NOMO-1 (cell line): ENCODE data around the gene HDAC3.

ENCODE experiments used
- DNase-seq, 2 experiments: peaks; one replicate each; lab custom pipeline; 2025; ENCODE audit not compliant: unreplicated experiment in 2 of 2; lab: John Stamatoyannopoulos, UW

HDAC3 gene

DNA sequence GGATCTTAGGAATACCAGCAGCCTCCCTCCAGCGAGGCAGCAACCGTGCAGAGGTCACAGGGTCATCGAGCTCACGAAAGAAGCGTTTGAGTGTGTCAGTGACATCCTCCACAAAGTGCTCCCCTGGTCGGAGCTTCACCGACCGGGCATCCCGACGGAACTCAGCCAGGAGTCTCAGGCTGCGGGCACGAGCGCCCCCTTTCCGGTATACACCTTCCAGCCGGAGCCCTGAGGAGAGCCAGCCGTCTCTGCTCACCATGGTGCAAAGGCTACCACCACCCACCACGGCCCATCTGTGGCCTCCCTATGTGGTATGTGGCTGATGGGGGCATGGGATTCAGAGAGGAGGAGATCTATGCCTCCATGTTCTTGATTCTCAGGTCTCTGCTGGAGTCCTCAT is 25.4 kb upstream of the HDAC3 start:
- DNase-seq = no peak

DNA sequence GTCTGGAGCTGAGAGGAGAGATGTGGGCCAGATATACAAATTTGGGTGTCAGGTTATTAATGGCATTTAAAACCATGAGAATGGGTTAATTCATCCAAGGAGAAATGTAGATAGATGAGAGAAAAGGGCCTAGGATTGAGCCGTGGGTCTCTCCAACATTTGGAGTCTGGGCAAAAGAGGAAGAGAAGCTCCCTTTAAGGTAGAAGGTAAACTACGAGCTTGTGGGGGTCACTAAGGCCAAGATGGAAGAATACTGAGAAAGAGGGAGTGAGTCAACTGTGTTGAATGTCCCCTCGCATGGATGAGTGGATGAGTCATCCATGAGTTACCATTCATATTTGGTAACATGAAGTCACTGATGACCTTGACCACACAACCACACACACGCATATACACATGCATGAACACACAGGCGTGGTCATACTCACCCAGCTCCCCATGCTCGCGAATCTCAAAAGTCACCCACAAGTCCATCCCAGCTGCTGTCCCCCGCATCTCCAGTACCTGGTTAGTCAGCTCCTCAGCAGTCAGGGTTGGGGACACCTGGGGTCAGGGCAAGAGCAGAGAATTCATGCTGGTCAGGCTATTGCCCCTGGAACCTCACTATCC is 21.4 kb upstream of the HDAC3 start:
- DNase-seq = no peak

GRCh38 chr5:141657404-141657803 is 20.8 kb upstream of the HDAC3 start:
- no peak for DNase-seq

- no peak for DNase-seq
Observed at GRCh38 chr5:141656396-141656795, 19.7 kb upstream of the HDAC3 start.

GRCh38 chr5:141655020-141655419 is 18.4 kb upstream of the HDAC3 start:
- DNase-seq = no peak

GRCh38 chr5:141654298-141654697 is 17.6 kb upstream of the HDAC3 start:
- no peak for DNase-seq

DNA sequence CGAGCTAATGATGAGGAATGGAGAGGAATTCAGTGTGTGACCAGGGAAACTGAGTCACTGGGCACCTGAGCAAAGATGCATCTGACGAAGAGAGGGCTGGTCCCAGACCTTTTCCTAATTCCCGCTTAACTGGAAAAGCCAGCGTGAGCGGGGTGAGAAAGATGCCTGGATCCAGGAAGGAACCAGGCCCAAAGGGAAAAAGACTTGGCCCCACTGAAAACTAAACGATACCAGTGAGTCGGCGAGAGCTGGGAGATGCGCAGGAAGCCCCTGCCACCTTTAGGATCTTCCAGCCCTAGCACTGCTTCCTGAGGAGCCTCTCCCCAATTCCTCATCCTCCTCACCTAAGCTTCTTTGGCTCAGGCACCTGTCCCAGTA is 15.1 kb upstream of the HDAC3 start:
- DNase-seq = no peak

DNA sequence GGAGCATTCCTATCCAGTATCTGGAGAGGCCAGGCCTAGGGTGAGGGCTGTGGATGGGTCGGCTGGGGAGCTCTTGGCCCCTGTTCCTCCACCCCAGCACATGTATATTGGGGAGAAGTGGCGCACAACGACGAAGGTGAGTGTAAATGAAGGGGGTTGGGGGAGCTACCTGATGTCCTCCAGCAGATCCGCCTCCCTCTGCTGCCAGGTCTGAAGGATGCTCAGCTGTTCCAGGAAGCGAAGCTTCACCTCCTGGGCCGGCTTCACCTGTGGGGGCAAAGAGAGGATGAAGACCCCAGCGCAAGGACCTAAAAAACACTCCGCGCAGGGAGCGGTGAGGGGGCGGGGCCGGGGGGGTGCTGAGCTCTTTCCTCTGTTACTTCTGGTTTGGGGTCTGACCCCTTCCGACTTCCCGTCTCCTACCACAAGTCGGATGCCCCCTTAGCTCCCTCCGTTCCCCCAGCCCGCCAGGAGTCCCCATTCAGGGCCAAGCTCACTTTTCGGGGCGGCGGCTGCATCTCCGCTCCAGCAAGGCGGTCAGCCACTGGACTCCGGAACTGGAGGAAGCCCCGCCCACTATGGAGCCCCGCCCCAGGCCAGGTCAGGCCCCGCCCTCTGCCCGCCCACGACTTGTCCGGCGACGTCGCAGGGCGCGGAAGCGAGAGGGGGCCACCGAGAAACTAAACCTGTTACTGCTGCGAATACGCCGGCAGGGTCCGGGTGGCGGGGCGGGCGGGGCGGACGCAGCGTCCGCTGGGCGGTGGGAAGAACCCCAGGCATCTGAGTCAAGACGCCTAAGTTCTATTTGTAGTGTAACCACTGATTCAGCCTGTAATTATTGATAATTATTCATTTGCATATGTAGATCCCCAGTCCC is 14.4 kb upstream of the HDAC3 start, which contains the start of gene FCHSD1:
FCHSD1 (minus strand) TSS at position 568 of the 877 bp plus-strand sequence; CDS start at position 518, 50 bp downstream.
- DNase-seq = peak; percentile 64 to 70

DNA sequence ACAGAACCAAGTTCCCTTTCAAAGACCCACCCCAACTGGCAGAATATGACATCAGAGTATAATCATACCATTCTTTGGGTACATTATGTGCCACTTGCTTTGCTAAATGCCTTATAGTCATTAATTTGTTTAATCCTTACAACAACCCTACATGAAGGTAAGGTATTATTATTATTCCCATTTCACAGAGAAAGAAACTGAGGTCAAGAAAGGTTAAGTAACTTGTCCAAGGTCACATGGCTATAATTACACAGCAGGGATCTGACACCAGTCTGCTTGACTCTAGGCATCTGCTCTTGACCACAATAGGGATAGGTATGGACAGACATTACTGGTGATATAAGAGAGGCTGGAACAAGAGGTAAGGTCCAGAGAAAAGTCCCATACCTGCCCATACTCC is 13.3 kb upstream of the HDAC3 start:
- no peak for DNase-seq

- no peak for DNase-seq
Observed at GRCh38 chr5:141649056-141649688, 12.5 kb upstream of the HDAC3 start.

GRCh38 chr5:141647851-141648250 is 11.2 kb upstream of the HDAC3 start:
- DNase-seq = no peak

- DNase-seq = no peak
Observed at GRCh38 chr5:141647242-141647641, 10.6 kb upstream of the HDAC3 start.

DNA sequence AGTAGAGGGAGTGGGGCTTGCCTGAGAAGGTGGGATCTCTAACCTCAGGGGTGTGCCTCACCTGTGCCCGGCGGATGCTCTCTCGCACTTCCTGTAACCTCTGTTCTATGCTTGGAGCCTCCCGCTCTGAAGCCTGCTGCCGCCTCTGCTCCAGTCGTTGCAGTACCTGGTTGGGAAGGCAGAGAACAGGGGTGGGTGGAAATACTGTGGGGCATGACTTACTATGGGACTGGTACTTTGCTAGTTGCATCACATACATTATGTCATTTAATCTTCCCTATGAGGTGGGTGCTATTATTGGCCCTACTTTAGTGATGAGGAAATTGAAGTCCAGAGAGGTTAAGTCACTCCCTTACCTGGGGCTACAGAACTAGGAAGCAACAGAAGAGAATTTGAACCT is 9.4 kb upstream of the HDAC3 start:
- DNase-seq = no peak

GRCh38 chr5:141641634-141642267 is 5.1 kb upstream of the HDAC3 start:
- DNase-seq = no peak

GRCh38 chr5:141640698-141641097 is 4.0 kb upstream of the HDAC3 start:
- no peak for DNase-seq

DNA sequence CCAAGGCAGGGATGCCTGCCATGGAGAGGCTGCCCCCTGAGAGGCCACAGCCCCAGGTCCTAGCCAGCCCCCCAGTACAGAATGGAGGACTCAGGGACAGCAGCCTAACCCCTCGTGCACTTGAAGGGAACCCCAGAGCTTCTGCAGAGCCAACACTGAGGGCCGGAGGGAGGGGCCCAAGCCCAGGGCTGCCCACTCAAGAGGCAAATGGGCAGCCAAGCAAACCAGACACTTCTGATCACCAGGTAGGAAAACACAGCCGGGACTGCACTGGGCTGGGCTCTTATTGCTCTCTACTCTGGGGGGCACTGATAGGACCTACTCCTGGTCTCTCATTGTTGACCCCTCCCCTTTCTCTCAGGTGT is 3.4 kb upstream of the HDAC3 start:
- no peak for DNase-seq

- no peak for DNase-seq
Observed at GRCh38 chr5:141639357-141640050, 2.9 kb upstream of the HDAC3 start.

- no peak for DNase-seq
Observed at GRCh38 chr5:141638771-141639170, 2.1 kb upstream of the HDAC3 start.

GRCh38 chr5:141637767-141638419 is 1.2 kb upstream of the HDAC3 start:
- DNase-seq = peak; percentile 74 to 87

GRCh38 chr5:141637123-141637766 is 596 bp upstream of the HDAC3 start:
- no peak for DNase-seq
